ENCODE measurements around the gene RAB3D.

DNA sequence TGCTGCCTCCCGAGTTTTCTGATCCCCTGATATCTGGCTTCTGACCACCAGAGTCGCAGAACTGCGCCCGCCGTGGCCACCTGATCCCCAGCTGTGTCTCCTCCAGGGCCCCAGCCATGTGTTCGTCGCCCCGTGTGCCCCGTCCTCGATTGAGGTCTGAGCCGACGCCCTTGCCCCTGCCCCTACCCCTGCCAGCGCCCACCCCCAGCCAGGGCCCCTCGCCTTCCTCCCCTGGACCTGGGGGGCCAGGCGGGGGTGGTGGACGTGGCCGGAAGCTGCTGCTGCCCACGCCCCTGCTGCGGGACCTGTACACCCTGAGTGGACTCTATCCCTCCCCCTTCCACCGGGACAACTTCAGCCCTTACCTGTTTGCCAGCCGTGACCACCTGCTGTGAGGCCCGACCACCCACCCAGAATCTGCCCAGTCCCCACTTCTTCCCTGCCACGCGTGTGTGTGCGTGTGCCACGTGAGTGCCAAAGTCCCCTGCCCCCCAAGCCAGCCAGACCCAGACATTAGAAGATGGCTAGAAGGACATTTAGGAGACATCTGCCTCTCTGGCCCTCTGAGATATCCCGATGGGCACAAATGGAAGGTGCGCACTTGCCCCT lies 24.9 kb upstream of the RAB3D start:
- TF ChIP-seq BHLHE40 (IDR thresholded peaks at IDR 0.05; ENCODE audit: borderline replicate concordance) (no peak), FOXA1 (IDR thresholded peaks at IDR 0.05) (no peak), HDGF (IDR thresholded peaks at IDR 0.05; ENCODE audit: borderline replicate concordance) (no peak), NFRKB (IDR thresholded peaks at IDR 0.05) (no peak), ELF4 (IDR thresholded peaks at IDR 0.05) (no peak), FOXK2 (IDR thresholded peaks at IDR 0.05) (no peak)
- TF ChIP-seq, protein P1, sequence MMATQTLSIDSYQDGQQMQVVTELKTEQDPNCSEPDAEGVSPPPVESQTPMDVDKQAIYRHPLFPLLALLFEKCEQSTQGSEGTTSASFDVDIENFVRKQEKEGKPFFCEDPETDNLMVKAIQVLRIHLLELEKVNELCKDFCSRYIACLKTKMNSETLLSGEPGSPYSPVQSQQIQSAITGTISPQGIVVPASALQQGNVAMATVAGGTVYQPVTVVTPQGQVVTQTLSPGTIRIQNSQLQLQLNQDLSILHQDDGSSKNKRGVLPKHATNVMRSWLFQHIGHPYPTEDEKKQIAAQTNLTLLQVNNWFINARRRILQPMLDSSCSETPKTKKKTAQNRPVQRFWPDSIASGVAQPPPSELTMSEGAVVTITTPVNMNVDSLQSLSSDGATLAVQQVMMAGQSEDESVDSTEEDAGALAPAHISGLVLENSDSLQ (IDR thresholded peaks at IDR 0.05) = no peak

Measured in HEK293T (cell line).